ENCODE results near the gene MARCO. TPM values are rescaled to one million over a fixed set of nuclear protein-coding genes. Genes with fewer than 3 reads are reported as not detected.

MARCO gene
- total RNA-seq, 1 experiment from 2014 or later, result not detected

DNA sequence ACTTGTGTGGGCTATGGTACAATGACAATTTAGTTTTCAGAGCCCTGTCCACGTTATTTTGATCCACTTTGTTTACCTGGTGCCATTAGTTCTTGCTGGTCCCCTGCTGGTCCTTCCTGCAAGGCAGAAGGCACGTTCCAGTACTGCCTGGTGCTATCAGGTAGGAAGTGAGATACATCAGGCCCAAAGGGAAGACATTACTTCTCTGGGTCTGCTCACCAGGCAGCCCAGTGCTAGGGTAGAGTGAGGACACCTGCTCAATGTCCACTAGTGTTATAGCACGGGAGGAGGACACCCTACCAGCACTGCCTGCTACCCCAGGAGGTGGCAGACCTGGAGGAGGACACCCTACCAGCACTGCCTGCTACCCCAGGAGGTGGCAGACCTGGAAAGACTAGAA lies 23.7 kb downstream of the MARCO start:
- H3K27ac Mint-ChIP-seq, result no peak overlapping the region
- DNase-seq, result no peak
- no peak overlapping the region for H2BK12ac ChIP-seq (ENCODE audit: insufficient read length, low read depth, low read length)
- no peak overlapping the region for H3T11ph ChIP-seq (ENCODE audit: low read length)
- H2BK20ac ChIP-seq (ENCODE audit: low read depth, low read length, poor library complexity, severe bottlenecking), result no peak overlapping the region
- peaks cover 2% of the 10 kb centered on the region in 2 experiments; a peak in 3 of 5 replicates for H3K9me3 Mint-ChIP-seq
- H2BK5ac ChIP-seq (ENCODE audit: insufficient read length, low read length), result no peak overlapping the region
- no peaks in the 10 kb centered on the region for H3K79me2 ChIP-seq (ENCODE audit: insufficient read depth, low read length)
- no peaks in the 10 kb centered on the region for H3K23me2 ChIP-seq (ENCODE audit: insufficient read length, low read depth, low read length, poor library complexity, severe bottlenecking)
- no peak overlapping the region for H3K56ac ChIP-seq (ENCODE audit: insufficient read length, low read depth, low read length)
- peaks cover 9% of the 10 kb centered on the region in 2 experiments for H3K4me1 Mint-ChIP-seq
- no peak overlapping the region for H3K23ac ChIP-seq (ENCODE audit: insufficient read length, low read depth, low read length)
- H3K36me3 Mint-ChIP-seq (ENCODE audit: insufficient read depth in 1 of 3, low read depth in 3 of 3), result no peaks in the 10 kb centered on the region
- no peak overlapping the region for H3K27ac ChIP-seq (ENCODE audit: insufficient read length, low read depth, low read length)
- no peak overlapping the region for H2AFZ ChIP-seq (ENCODE audit: low read length)
- no peak for TF ChIP-seq CTCF (conservative IDR thresholded peaks at IDR 0.05)
- H3K4me3 Mint-ChIP-seq, result no peak overlapping the region
- H3K4me1 ChIP-seq (ENCODE audit: insufficient read depth, low read length), result no peaks in the 10 kb centered on the region
- no peak overlapping the region for H4K91ac ChIP-seq (ENCODE audit: insufficient read length, low read depth, low read length)
- H2BK15ac ChIP-seq (ENCODE audit: low read depth, low read length), result no peak overlapping the region
- no peak overlapping the region for H2BK120ac ChIP-seq (ENCODE audit: low read depth, low read length, poor library complexity, severe bottlenecking)
- no peak overlapping the region for H3K4ac ChIP-seq (ENCODE audit: low read depth, low read length)
- no peaks in the 10 kb centered on the region for H4K20me1 ChIP-seq (ENCODE audit: control insufficient read depth, insufficient read depth, insufficient read length)
- no peak overlapping the region for H3K4me2 ChIP-seq (ENCODE audit: insufficient read depth, insufficient read length, low read length)
- no peak overlapping the region for H2AK5ac ChIP-seq (ENCODE audit: insufficient read length, low read length)
- no peak overlapping the region for H3K14ac ChIP-seq (ENCODE audit: insufficient read depth, low read length)
- H3K27me3 Mint-ChIP-seq (ENCODE audit: low read depth), result peaks cover 24% of the 10 kb centered on the region
- H3K27me3 ChIP-seq (ENCODE audit: insufficient read depth, low read length), result no peaks in the 10 kb centered on the region
- no CpG with 5 or more reads among the region's 3 CpGs for WGBS (ENCODE audit: extremely low coverage, insufficient read length, low lambda C conversion rate)
- H4K5ac ChIP-seq (ENCODE audit: insufficient read length, low read depth, low read length), result no peak overlapping the region
- no peak overlapping the region for H4K8ac ChIP-seq (replicated peaks; ENCODE audit: insufficient read length, low read depth, low read length)
- H3K9me3 ChIP-seq (ENCODE audit: control insufficient read depth, low read depth, low read length), result no peaks in the 10 kb centered on the region
- H3K79me1 ChIP-seq (ENCODE audit: insufficient read depth, low read depth, low read length, poor library complexity, severe bottlenecking), result no peaks in the 10 kb centered on the region
- no peak overlapping the region for H3K18ac ChIP-seq (ENCODE audit: insufficient read length, low read depth, low read length)
- no peak overlapping the region for H3K9ac ChIP-seq (ENCODE audit: extremely low read depth, insufficient read length, low read length)
